ENCODE data around the gene SLC7A6OS.

Gene SLC7A6OS

GRCh38 chr16:68345351-68345810 is 34.6 kb upstream of the SLC7A6OS start:
- no peak overlapping the region for H3K4me3 ChIP-seq (ENCODE audit: low read depth, low read length)

GRCh38 chr16:68344252-68344651 is 33.5 kb upstream of the SLC7A6OS start:
- H3K4me3 ChIP-seq (ENCODE audit: low read depth, low read length): no peak overlapping the region

GRCh38 chr16:68343137-68343536 is 32.4 kb upstream of the SLC7A6OS start:
- H3K4me3 ChIP-seq (ENCODE audit: low read depth, low read length): no peak overlapping the region

GRCh38 chr16:68342620-68343019 is 31.9 kb upstream of the SLC7A6OS start:
- no peak overlapping the region for H3K4me3 ChIP-seq (ENCODE audit: low read depth, low read length)

GRCh38 chr16:68339214-68339613 is 28.5 kb upstream of the SLC7A6OS start:
- H3K4me3 ChIP-seq (ENCODE audit: low read depth, low read length): no peak overlapping the region

- no peak overlapping the region for H3K4me3 ChIP-seq (ENCODE audit: low read depth, low read length)
These were observed 27.8 kb upstream of the SLC7A6OS start for GRCh38 chr16:68338326-68339119.

GRCh38 chr16:68335175-68335574 is 24.4 kb upstream of the SLC7A6OS start:
- H3K4me3 ChIP-seq (ENCODE audit: low read depth, low read length): no peak overlapping the region

- H3K4me3 ChIP-seq (ENCODE audit: low read depth, low read length): no peak overlapping the region
These were observed 21.8 kb upstream of the SLC7A6OS start for GRCh38 chr16:68332411-68333121.

- H3K4me3 ChIP-seq (ENCODE audit: low read depth, low read length): no peak overlapping the region
These were observed 21.2 kb upstream of the SLC7A6OS start for GRCh38 chr16:68331879-68332410.

GRCh38 chr16:68328860-68329390 is 18.2 kb upstream of the SLC7A6OS start:
- H3K4me3 ChIP-seq (ENCODE audit: low read depth, low read length): no peak overlapping the region

- H3K4me3 ChIP-seq (ENCODE audit: low read depth, low read length): no peak overlapping the region
These were observed 17.6 kb upstream of the SLC7A6OS start for GRCh38 chr16:68328151-68328859.

- H3K4me3 ChIP-seq (ENCODE audit: low read depth, low read length): no peak overlapping the region
These were observed 14.1 kb upstream of the SLC7A6OS start for GRCh38 chr16:68324780-68325357.

GRCh38 chr16:68324336-68324735 is 13.6 kb upstream of the SLC7A6OS start:
- no peak overlapping the region for H3K4me3 ChIP-seq (ENCODE audit: low read depth, low read length)

- H3K4me3 ChIP-seq (ENCODE audit: low read depth, low read length): no peak overlapping the region
These were observed 8.6 kb upstream of the SLC7A6OS start for GRCh38 chr16:68319185-68319908.

- no peak overlapping the region for H3K4me3 ChIP-seq (ENCODE audit: low read depth, low read length)
These were observed 2.4 kb upstream of the SLC7A6OS start for GRCh38 chr16:68313116-68313515.

GRCh38 chr16:68310437-68310773 is 341 bp downstream of the SLC7A6OS start:
- H3K4me3 ChIP-seq (ENCODE audit: low read depth, low read length): peak overlapping the region; percentile 98

GRCh38 chr16:68309799-68310198 is 947 bp downstream of the SLC7A6OS start:
- H3K4me3 ChIP-seq (ENCODE audit: low read depth, low read length): peak overlapping the region; percentile 98

GRCh38 chr16:68306633-68307032 is 4.1 kb downstream of the SLC7A6OS start:
- H3K4me3 ChIP-seq (ENCODE audit: low read depth, low read length): no peak overlapping the region

- H3K4me3 ChIP-seq (ENCODE audit: low read depth, low read length): no peak overlapping the region
These were observed 9.8 kb downstream of the SLC7A6OS start for GRCh38 chr16:68300734-68301459.
